Activated CD4-positive, alpha-beta memory T cell treated with anti-CD3 and anti-CD28 coated beads, Interleukin-2, amount 10 ng/mL, durations not matched to agents 7 days and 5 days (primary cell): ENCODE data around the gene PRPF6. TPM values are rescaled to one million over a fixed set of nuclear protein-coding genes. Genes with fewer than 3 reads are reported as not detected.

Source experiments
- CTCF ChIA-PET: fragments of 350-600 bp; sonication (Branson Sonifier 250); formaldehyde crosslinking; loops from one replicate; lab custom pipeline; 2021; ENCODE audit warnings: antibody characterized with exemption, inconsistent platforms; lab: Charles Lee
- POLR2A ChIA-PET: fragments of 350-600 bp; sonication (Branson Sonifier 250); formaldehyde crosslinking; loops from one replicate; lab custom pipeline; 2021; ENCODE audit warnings: antibody characterized with exemption; lab: Charles Lee
- DNase-seq: peaks from one replicate; pipeline ENCODE4 v3.0.0-alpha.2; 2020
- H3K27ac Mint-ChIP-seq: one replicate; pipeline ENCODE4 v1.8.0; 2021; ENCODE audit warnings: mild to moderate bottlenecking, mixed read lengths
- H3K27me3 Mint-ChIP-seq: one replicate; pipeline ENCODE4 v1.8.0; 2021; ENCODE audit warnings: mixed read lengths
- H3K36me3 Mint-ChIP-seq: one replicate; pipeline ENCODE4 v1.8.0; 2021; ENCODE audit warnings: low read depth, mixed read lengths
- H3K4me1 Mint-ChIP-seq: one replicate; pipeline ENCODE4 v1.8.0; 2021; ENCODE audit warnings: mixed read lengths
- H3K4me3 Mint-ChIP-seq: one replicate; pipeline ENCODE4 v1.8.0; 2021; ENCODE audit warnings: mild to moderate bottlenecking, mixed read lengths
- H3K9me3 Mint-ChIP-seq: one replicate; pipeline ENCODE4 v1.8.0; 2021; ENCODE audit warnings: mixed read lengths
- total RNA-seq, 2 experiments: library from RNA; stranded (reverse); gene quantifications; one replicate each; pipeline ENCODE4 v1.2.3, GENCODE V29; 2021

The PRPF6 gene
- total RNA-seq, 2 experiments from 2014 or later, result 58.4 to 60.4 TPM

- no peak for DNase-seq
- peaks cover 10% of the 10 kb centered on the region for H3K27me3 Mint-ChIP-seq
- CTCF ChIA-PET, result interaction anchor here (0.6 to 6.8 kb wide), 25 partner anchors 9 to 519 kb away, joined by 3 to 117 read pairs (median 6); partner anchors contain the start of genes ARFRP1, LKAAEAR1, OPRL1 and PPDPF
- peaks cover 2% of the 10 kb centered on the region for H3K36me3 Mint-ChIP-seq
- H3K27ac Mint-ChIP-seq, result peak overlapping the region; percentile 40
- no peaks in the 10 kb centered on the region for H3K9me3 Mint-ChIP-seq
- H3K4me3 Mint-ChIP-seq, result peak overlapping the region; percentile 68
- peaks cover 65% of the 10 kb centered on the region for H3K4me1 Mint-ChIP-seq
- POLR2A ChIA-PET, result interaction anchor here (1.0 to 7.2 kb wide), 17 partner anchors 11 to 519 kb away, joined by 3 to 83 read pairs (median 7); partner anchors contain the start of genes LKAAEAR1, OPRL1, PPDPF and PRPF6
These were observed 58.6 kb downstream of the PRPF6 start for GRCh38 chr20:64039293-64040160.

GRCh38 chr20:64040231-64041039 lies 59.5 kb downstream of the PRPF6 start:
- Mint-ChIP-seq H3K4me1 (peaks cover 59% of the 10 kb centered on the region), H3K27ac (no peak overlapping the region), H3K36me3 (peaks cover under 1% of the 10 kb centered on the region), H3K9me3 (no peaks in the 10 kb centered on the region), H3K4me3 (no peak overlapping the region), H3K27me3 (peaks cover 15% of the 10 kb centered on the region)
- ChIA-PET CTCF (interaction anchor here (0.8 to 6.8 kb wide), 10 partner anchors 14 to 60 kb away, joined by 3 to 117 read pairs (median 6); partner anchors contain the start of genes LKAAEAR1, PRPF6, RGS19 and SAMD10), POLR2A (interaction anchor here (1.3 to 7.2 kb wide), 7 partner anchors 12 to 520 kb away, joined by 3 to 83 read pairs (median 10); partner anchors contain the start of genes PPDPF, PRPF6, SAMD10 and TPD52L2)
- no peak for DNase-seq

GRCh38 chr20:64041040-64041780 lies 60.3 kb downstream of the PRPF6 start:
- H3K4me1 Mint-ChIP-seq, result peaks cover 53% of the 10 kb centered on the region
- no peak for DNase-seq
- H3K9me3 Mint-ChIP-seq, result no peaks in the 10 kb centered on the region
- H3K4me3 Mint-ChIP-seq, result peak overlapping the region; percentile 24
- no peaks in the 10 kb centered on the region for H3K36me3 Mint-ChIP-seq
- CTCF ChIA-PET, result interaction anchor here (0.8 to 6.8 kb wide), 6 partner anchors 13 to 60 kb away, joined by 3 to 117 read pairs (median 4); partner anchors contain the start of genes PRPF6, RGS19, SAMD10 and TCEA2
- POLR2A ChIA-PET, result interaction anchor here (1.0 to 7.2 kb wide), 6 partner anchors 16 to 305 kb away, joined by 3 to 83 read pairs (median 4); partner anchors contain the start of genes LIME1, PRPF6, SAMD10 and UCKL1
- H3K27ac Mint-ChIP-seq, result no peak overlapping the region
- H3K27me3 Mint-ChIP-seq, result peaks cover 20% of the 10 kb centered on the region

- ChIA-PET CTCF (interaction anchor here (0.8 to 6.8 kb wide), 5 partner anchors 13 to 61 kb away, joined by 3 to 117 read pairs (median 3); partner anchors contain the start of genes PRPF6, RGS19 and SAMD10), POLR2A (interaction anchor here (1.0 to 7.2 kb wide), 5 partner anchors 16 to 306 kb away, joined by 3 to 83 read pairs (median 4); partner anchors contain the start of genes LIME1, PRPF6, SAMD10 and UCKL1)
- no peaks in the 10 kb centered on the region for H3K36me3 Mint-ChIP-seq
- peaks cover 24% of the 10 kb centered on the region for H3K27me3 Mint-ChIP-seq
- no peak overlapping the region for H3K27ac Mint-ChIP-seq
- no peak for DNase-seq
- H3K4me3 Mint-ChIP-seq, result peak overlapping the region; percentile 17
- no peaks in the 10 kb centered on the region for H3K9me3 Mint-ChIP-seq
- peaks cover 49% of the 10 kb centered on the region for H3K4me1 Mint-ChIP-seq
These were observed 60.8 kb downstream of the PRPF6 start for GRCh38 chr20:64041781-64042053.

GRCh38 chr20:64042054-64042781 lies 61.3 kb downstream of the PRPF6 start:
- ChIA-PET CTCF (interaction anchor here (1.6 to 6.8 kb wide), 2 partner anchors 15 to 61 kb away, joined by 5 to 117 read pairs; partner anchors contain the start of genes PRPF6 and SAMD10), POLR2A (interaction anchor here (1.0 to 7.2 kb wide), 4 partner anchors 15 to 306 kb away, joined by 3 to 83 read pairs (median 4); partner anchors contain the start of genes LIME1, PRPF6 and SAMD10)
- Mint-ChIP-seq H3K9me3 (no peaks in the 10 kb centered on the region), H3K4me1 (peaks cover 44% of the 10 kb centered on the region), H3K27ac (no peak overlapping the region), H3K36me3 (no peaks in the 10 kb centered on the region), H3K27me3 (peaks cover 29% of the 10 kb centered on the region), H3K4me3 (peak overlapping the region; percentile 68)
- no peak for DNase-seq

- no peak overlapping the region for H3K4me3 Mint-ChIP-seq
These were observed 62.8 kb downstream of the PRPF6 start for GRCh38 chr20:64043768-64044167.

GRCh38 chr20:64044484-64045247 lies 63.7 kb downstream of the PRPF6 start:
- Mint-ChIP-seq H3K4me3 (no peak overlapping the region), H3K9me3 (no peaks in the 10 kb centered on the region), H3K27ac (no peak overlapping the region), H3K36me3 (no peaks in the 10 kb centered on the region), H3K4me1 (peaks cover 34% of the 10 kb centered on the region), H3K27me3 (peaks cover 39% of the 10 kb centered on the region)
- POLR2A ChIA-PET, result interaction anchor here (1.8 kb wide), 1 partner anchor 9 kb away, joined by 6 read pairs; no protein-coding TSS in a partner anchor
- no peak for DNase-seq
- CTCF ChIA-PET, result interaction anchor here (0.9 to 1.3 kb wide), 3 partner anchors 13 to 64 kb away, joined by 3 to 4 read pairs (median 3); partner anchors contain the start of gene PRPF6

More at GRCh38 chr20:64043768-64044167, 62.8 kb downstream of the PRPF6 start:
- H3K4me1 Mint-ChIP-seq, result peaks cover 38% of the 10 kb centered on the region
- no peaks in the 10 kb centered on the region for H3K9me3 Mint-ChIP-seq
- H3K27me3 Mint-ChIP-seq, result peaks cover 37% of the 10 kb centered on the region
- peak overlapping the region; percentile 23 for H3K27ac Mint-ChIP-seq
- POLR2A ChIA-PET, result interaction anchor here (0.6 to 1.8 kb wide), 2 partner anchors 10 to 294 kb away, joined by 3 to 6 read pairs; no protein-coding TSS in a partner anchor
- H3K36me3 Mint-ChIP-seq, result no peaks in the 10 kb centered on the region
- CTCF ChIA-PET, result interaction anchor here (0.6 to 1.3 kb wide), 4 partner anchors 10 to 63 kb away, joined by 3 to 4 read pairs (median 3); partner anchors contain the start of gene PRPF6
- no peak for DNase-seq

GRCh38 chr20:64045346-64046011 lies 64.5 kb downstream of the PRPF6 start:
- ChIA-PET POLR2A (interaction anchor here (1.8 kb wide), 1 partner anchor 8 kb away, joined by 6 read pairs; no protein-coding TSS in a partner anchor), CTCF (interaction anchor here (1.3 kb wide), 1 partner anchor 16 kb away, joined by 3 read pairs; no protein-coding TSS in a partner anchor)
- H3K36me3 Mint-ChIP-seq, result no peaks in the 10 kb centered on the region
- H3K27me3 Mint-ChIP-seq, result peaks cover 44% of the 10 kb centered on the region
- no peak overlapping the region for H3K4me3 Mint-ChIP-seq
- no peak for DNase-seq
- peaks cover 27% of the 10 kb centered on the region for H3K4me1 Mint-ChIP-seq
- H3K27ac Mint-ChIP-seq, result no peak overlapping the region
- H3K9me3 Mint-ChIP-seq, result no peaks in the 10 kb centered on the region

- Mint-ChIP-seq H3K27ac (no peak overlapping the region), H3K36me3 (no peaks in the 10 kb centered on the region), H3K27me3 (peaks cover 55% of the 10 kb centered on the region), H3K9me3 (no peaks in the 10 kb centered on the region), H3K4me1 (peaks cover 18% of the 10 kb centered on the region), H3K4me3 (no peak overlapping the region)
- DNase-seq, result no peak
- ChIA-PET POLR2A (no interaction called here), CTCF (interaction anchor here (1.5 kb wide), 1 partner anchor 9 kb away, joined by 6 read pairs; no protein-coding TSS in a partner anchor)
These were observed 66.1 kb downstream of the PRPF6 start for GRCh38 chr20:64047046-64047389.

- peaks cover 55% of the 10 kb centered on the region for H3K27me3 Mint-ChIP-seq
- POLR2A ChIA-PET, result no interaction called here
- peaks cover 15% of the 10 kb centered on the region for H3K4me1 Mint-ChIP-seq
- H3K9me3 Mint-ChIP-seq, result no peaks in the 10 kb centered on the region
- H3K4me3 Mint-ChIP-seq, result no peak overlapping the region
- DNase-seq, result no peak
- no peaks in the 10 kb centered on the region for H3K36me3 Mint-ChIP-seq
- CTCF ChIA-PET, result interaction anchor here (1.8 kb wide), 1 partner anchor 9 kb away, joined by 6 read pairs; no protein-coding TSS in a partner anchor
- no peak overlapping the region for H3K27ac Mint-ChIP-seq
These were observed 67.1 kb downstream of the PRPF6 start for GRCh38 chr20:64047968-64048401.
